Activated T-cell treated with anti-CD3 and anti-CD28 coated beads, Interleukin-2, amount 50 U/mL, for 72 hours (primary cell): ENCODE results near the gene HCAR3. TPM values are rescaled to one million over a fixed set of nuclear protein-coding genes. Genes with fewer than 3 reads are reported as not detected.
"Not testable (repeated sequence)": the region's sequence is repeated elsewhere in the genome, so short reads cannot be mapped to it uniquely, and the experiment has no call there.

Experiments
- ATAC-seq, 2 donors: fragments of 150-1000 bp; cut with Tn5 transposase; replicated peaks in 1 of 2; 2 replicates each; pipeline ENCODE4 v1.10.0; 2021; ENCODE audit warnings: moderate library complexity in 2 of 2, mild to moderate bottlenecking in 1 of 2
- DNase-seq, 2 donors: peaks; one replicate each; pipeline ENCODE4 v3.0.0; 2021 to 2022; ENCODE audit warnings: mixed read lengths in 1 of 2
- H3K27ac Mint-ChIP-seq: one replicate; pipeline ENCODE4 v1.8.0; 2022; ENCODE audit warnings: mild to moderate bottlenecking, moderate library complexity, mixed read lengths
- H3K27me3 Mint-ChIP-seq: one replicate; pipeline ENCODE4 v1.8.0; 2022; ENCODE audit warnings: low read depth, mixed read lengths
- H3K36me3 Mint-ChIP-seq, 2 donors: one replicate each; pipeline ENCODE4 v1.8.0; 2022; ENCODE audit warnings: mixed read lengths in 2 of 2, mild to moderate bottlenecking in 1 of 2; ENCODE audit not compliant: insufficient read depth in 2 of 2
- H3K4me1 Mint-ChIP-seq: one replicate; pipeline ENCODE4 v1.8.0; 2022; ENCODE audit warnings: low read depth, mixed read lengths
- H3K4me3 Mint-ChIP-seq, 2 donors: one replicate each; pipeline ENCODE4 v1.8.0; 2022; ENCODE audit warnings: mild to moderate bottlenecking in 2 of 2, mixed read lengths in 2 of 2, moderate library complexity in 2 of 2
- H3K9me3 Mint-ChIP-seq, 2 donors: one replicate each; pipeline ENCODE4 v1.8.0; 2022; ENCODE audit warnings: mixed read lengths in 2 of 2
- total RNA-seq, 2 donors: library from RNA; stranded (reverse); gene quantifications; one replicate each; pipeline ENCODE4 v1.2.3, GENCODE V29; 2022

The HCAR3 gene
- total RNA-seq, 2 donors from 2014 or later, result not detected

DNA sequence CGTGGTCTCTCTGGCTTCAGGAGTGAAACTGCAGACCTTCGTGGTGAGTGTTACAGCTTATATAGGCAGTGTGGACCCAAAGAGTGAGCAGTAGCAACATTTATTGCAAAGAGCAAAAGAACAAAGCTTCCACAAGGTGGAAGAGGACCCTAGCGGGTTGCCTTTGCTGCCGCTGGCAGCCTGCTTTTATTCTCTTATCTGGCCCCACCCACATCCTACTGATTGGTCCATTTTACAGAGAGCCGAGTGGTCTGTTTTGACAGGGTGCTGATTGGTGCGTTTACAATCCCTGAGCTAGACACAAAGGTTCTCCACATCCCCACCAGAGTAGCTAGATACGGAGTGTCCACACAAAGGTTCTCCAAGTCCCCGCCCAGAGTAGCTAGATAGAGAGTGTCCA lies 40.6 kb downstream of the HCAR3 start:
- not testable (repeated sequence) for H3K36me3 Mint-ChIP-seq, H3K9me3 Mint-ChIP-seq, H3K4me3 Mint-ChIP-seq, H3K27ac Mint-ChIP-seq, ATAC-seq, H3K4me1 Mint-ChIP-seq, H3K27me3 Mint-ChIP-seq, DNase-seq

DNA sequence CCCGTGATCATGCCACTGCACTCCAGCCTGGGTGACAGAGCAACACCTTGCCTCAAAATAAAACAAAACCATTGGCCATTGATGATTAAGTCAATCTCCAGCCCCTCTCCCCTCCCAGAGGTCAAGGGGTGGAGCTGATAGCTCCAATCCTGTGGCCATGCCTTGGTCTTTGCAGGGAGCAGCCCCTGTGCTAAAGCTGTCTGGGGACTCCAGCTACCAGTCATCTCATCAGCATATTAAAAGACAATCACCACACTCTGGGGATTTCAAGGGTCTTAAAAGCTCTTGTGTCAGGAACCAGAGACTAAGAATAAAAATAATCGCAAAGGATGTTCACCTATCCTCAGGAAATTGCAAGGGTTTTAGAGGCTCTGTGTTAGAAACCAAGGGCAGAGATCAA lies 44.1 kb downstream of the HCAR3 start:
- DNase-seq, result no peak
- Mint-ChIP-seq H3K9me3 (peaks cover 0 to 1% of the 10 kb centered on the region in 2 donors), H3K27ac (no peak overlapping the region), H3K36me3 (no peaks in the 10 kb centered on the region), H3K4me1 (no peaks in the 10 kb centered on the region), H3K27me3 (peaks cover 5% of the 10 kb centered on the region), H3K4me3 (no peak overlapping the region)
- no peak for ATAC-seq

- no peak for ATAC-seq
- H3K27me3 Mint-ChIP-seq, result peaks cover 5% of the 10 kb centered on the region
- peaks cover 0 to 1% of the 10 kb centered on the region in 2 donors for H3K9me3 Mint-ChIP-seq
- H3K4me3 Mint-ChIP-seq, result no peak overlapping the region
- H3K27ac Mint-ChIP-seq, result no peak overlapping the region
- H3K4me1 Mint-ChIP-seq, result no peaks in the 10 kb centered on the region
- H3K36me3 Mint-ChIP-seq, result no peaks in the 10 kb centered on the region
- DNase-seq, result no peak
Observed at GRCh38 chr12:122669397-122670070, 47.1 kb downstream of the HCAR3 start.

DNA sequence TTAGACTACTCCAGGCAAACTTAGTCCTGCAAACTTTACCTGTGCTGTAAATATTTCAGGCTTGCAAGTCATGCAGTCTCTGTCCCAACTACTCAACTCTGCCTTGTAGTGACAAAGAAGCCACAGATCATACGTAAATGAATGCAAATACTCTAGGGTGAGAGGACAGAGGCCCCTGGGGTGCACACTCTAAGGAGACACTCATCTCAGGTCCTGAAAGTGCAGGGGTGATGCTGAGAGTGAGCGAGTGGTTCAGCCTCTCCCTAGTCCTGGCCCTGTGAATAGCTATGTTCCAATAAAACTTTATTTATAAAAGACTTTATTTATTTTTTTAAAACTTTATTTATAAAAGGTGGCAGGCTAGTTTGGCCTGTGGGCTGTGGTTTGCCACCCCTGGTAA lies 48.3 kb downstream of the HCAR3 start:
- Mint-ChIP-seq H3K4me1 (no peaks in the 10 kb centered on the region), H3K4me3 (no peak overlapping the region), H3K27me3 (peaks cover under 1% of the 10 kb centered on the region), H3K27ac (no peak overlapping the region), H3K36me3 (no peaks in the 10 kb centered on the region), H3K9me3 (peaks cover 0 to 1% of the 10 kb centered on the region in 2 donors)
- ATAC-seq (peak in 1 of 2 donors; percentile 59), DNase-seq (no peak)

GRCh38 chr12:122665759-122666158 lies 50.9 kb downstream of the HCAR3 start:
- no peaks in the 10 kb centered on the region for H3K9me3 Mint-ChIP-seq
- ATAC-seq, result no peak
- H3K36me3 Mint-ChIP-seq, result no peaks in the 10 kb centered on the region
- H3K27ac Mint-ChIP-seq, result no peak overlapping the region
- H3K27me3 Mint-ChIP-seq, result no peaks in the 10 kb centered on the region
- DNase-seq, result no peak
- H3K4me3 Mint-ChIP-seq, result no peak overlapping the region
- no peaks in the 10 kb centered on the region for H3K4me1 Mint-ChIP-seq

GRCh38 chr12:122665349-122665748 lies 51.3 kb downstream of the HCAR3 start:
- Mint-ChIP-seq H3K4me3 (no peak overlapping the region), H3K27ac (no peak overlapping the region), H3K4me1 (no peaks in the 10 kb centered on the region), H3K36me3 (no peaks in the 10 kb centered on the region), H3K27me3 (no peaks in the 10 kb centered on the region), H3K9me3 (no peaks in the 10 kb centered on the region)
- no peak for ATAC-seq
- DNase-seq, result no peak

Other genes with a start within 250 kb of the HCAR3 start
- 10 to 100 TPM; 50.7 to 53.9 TPM for gene ZCCHC8, start 215.9 kb downstream of the HCAR3 start, total RNA-seq
- 100 to 1,000 TPM in 1 of 2 donors, 10 to 100 TPM in 1; 98.0 to 108 TPM for gene RSRC2, start 189.9 kb downstream of the HCAR3 start, total RNA-seq
- gene KNTC1, start 189.6 kb downstream of the HCAR3 start, total RNA-seq, result 100 to 1,000 TPM; 154 to 186 TPM
- not detected for gene HCAR2, start 13.5 kb downstream of the HCAR3 start, total RNA-seq
- gene HCAR1, start 14.0 kb upstream of the HCAR3 start, total RNA-seq, result under 1 TPM; 0.12 to 0.34 TPM
- 10 to 100 TPM; 63.6 to 72.2 TPM for gene DENR, start 36.0 kb upstream of the HCAR3 start, total RNA-seq
- gene CCDC62, start 57.8 kb upstream of the HCAR3 start, total RNA-seq, result 1 to 10 TPM in 1 of 2 donors, under 1 TPM in 1; 0.82 to 1.5 TPM
- 10 to 100 TPM; 20.0 to 28.1 TPM for gene HIP1R, start 118.6 kb upstream of the HCAR3 start, total RNA-seq
- 10 to 100 TPM; 28.8 to 37.4 TPM for gene VPS37B, start 179.3 kb upstream of the HCAR3 start, total RNA-seq
- 1 to 10 TPM; 4.9 to 7.0 TPM for gene ABCB9, start 249.7 kb upstream of the HCAR3 start, total RNA-seq